SU-DHL-6 (cell line): ENCODE data around the gene PDP2.

Source experiments
- EZH2phosphoT487 ChIP-seq: fragments of 200-600 bp; sonication (generic), shearing (Covaris generic); conservative IDR thresholded peaks from 2 replicates; pipeline ENCODE4 v1.6.1; 2018; ENCODE audit warnings: mild to moderate bottlenecking, antibody characterized with exemption, low read length, moderate library complexity, mixed read lengths
- TF ChIP-seq, protein P1 (sequence below): fragments of 200-600 bp; sonication (generic); IDR thresholded peaks from one replicate; pipeline ENCODE4 v1.5.1; 2017; ENCODE audit warnings: antibody characterized with exemption, mild to moderate bottlenecking, low read length, moderate library complexity; ENCODE audit not compliant: insufficient read depth, poor library complexity, severe bottlenecking

- TF ChIP-seq, protein P1, sequence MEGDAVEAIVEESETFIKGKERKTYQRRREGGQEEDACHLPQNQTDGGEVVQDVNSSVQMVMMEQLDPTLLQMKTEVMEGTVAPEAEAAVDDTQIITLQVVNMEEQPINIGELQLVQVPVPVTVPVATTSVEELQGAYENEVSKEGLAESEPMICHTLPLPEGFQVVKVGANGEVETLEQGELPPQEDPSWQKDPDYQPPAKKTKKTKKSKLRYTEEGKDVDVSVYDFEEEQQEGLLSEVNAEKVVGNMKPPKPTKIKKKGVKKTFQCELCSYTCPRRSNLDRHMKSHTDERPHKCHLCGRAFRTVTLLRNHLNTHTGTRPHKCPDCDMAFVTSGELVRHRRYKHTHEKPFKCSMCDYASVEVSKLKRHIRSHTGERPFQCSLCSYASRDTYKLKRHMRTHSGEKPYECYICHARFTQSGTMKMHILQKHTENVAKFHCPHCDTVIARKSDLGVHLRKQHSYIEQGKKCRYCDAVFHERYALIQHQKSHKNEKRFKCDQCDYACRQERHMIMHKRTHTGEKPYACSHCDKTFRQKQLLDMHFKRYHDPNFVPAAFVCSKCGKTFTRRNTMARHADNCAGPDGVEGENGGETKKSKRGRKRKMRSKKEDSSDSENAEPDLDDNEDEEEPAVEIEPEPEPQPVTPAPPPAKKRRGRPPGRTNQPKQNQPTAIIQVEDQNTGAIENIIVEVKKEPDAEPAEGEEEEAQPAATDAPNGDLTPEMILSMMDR, result no peak
- TF ChIP-seq EZH2phosphoT487, result no peak
These were observed 35.3 kb upstream of the PDP2 start for GRCh38 chr16:66845080-66845410.
